Right ventricle myocardium inferior (tissue), 1 donor: ENCODE data around the gene PLAAT5. TPM values are rescaled to one million over a fixed set of nuclear protein-coding genes. Genes with fewer than 3 reads are reported as not detected.
"Not testable (repeated sequence)": the region's sequence is repeated elsewhere in the genome, so short reads cannot be mapped to it uniquely, and the experiment has no call there.

Experiments
- ATAC-seq: fragments of 200-7000 bp; cut with Tn5 transposase; one replicate; pipeline ENCODE4 v1.9.1; 2020; ENCODE audit warnings: mild to moderate bottlenecking, moderate library complexity
- DNase-seq: peaks from one replicate; pipeline ENCODE4 v3.0.0; 2021; ENCODE audit errors: missing footprints
- intact Hi-C: fragments of 100-400 bp; cut with DNase I; formaldehyde crosslinking; loops from one replicate; pipeline ENCODE4 v1.11.0; 2022
- total RNA-seq: library from RNA; stranded (reverse); fragmentation: NEBNext Ultra II Directional; extraction: Animal tissue kit (Norgen Biotek cat#: 25700); gene quantifications from one replicate; pipeline ENCODE4 v1.2.1, GENCODE V29; 2021
- donor health status: DM: no; HTN: yes; CAD: no; lungs with severe emphysema.

PLAAT5 gene
- total RNA-seq, 1 donor from 2014 or later: 4.8 TPM

DNA sequence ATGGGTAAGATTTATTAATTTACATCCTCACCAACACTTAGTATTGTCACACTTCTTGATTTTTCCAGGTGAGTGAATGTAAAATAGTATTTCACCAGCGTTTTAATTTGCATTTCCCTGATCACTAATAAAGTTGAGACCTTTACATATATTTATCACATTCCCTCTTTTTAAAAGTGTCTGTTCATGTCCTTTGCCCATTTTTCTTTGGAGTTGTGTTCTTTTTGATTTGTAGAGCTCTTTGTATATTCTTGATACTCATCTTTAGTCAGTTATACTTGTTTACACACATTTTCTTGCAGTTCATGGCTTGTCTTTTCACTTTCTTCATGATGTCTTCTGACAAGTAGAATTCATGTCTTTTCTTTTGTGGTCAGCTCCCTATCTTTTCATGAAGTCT lies 2.2 kb upstream of the PLAAT5 start:
- ATAC-seq (no peak), DNase-seq (no peak)
- intact Hi-C loops: no loop called here

DNA sequence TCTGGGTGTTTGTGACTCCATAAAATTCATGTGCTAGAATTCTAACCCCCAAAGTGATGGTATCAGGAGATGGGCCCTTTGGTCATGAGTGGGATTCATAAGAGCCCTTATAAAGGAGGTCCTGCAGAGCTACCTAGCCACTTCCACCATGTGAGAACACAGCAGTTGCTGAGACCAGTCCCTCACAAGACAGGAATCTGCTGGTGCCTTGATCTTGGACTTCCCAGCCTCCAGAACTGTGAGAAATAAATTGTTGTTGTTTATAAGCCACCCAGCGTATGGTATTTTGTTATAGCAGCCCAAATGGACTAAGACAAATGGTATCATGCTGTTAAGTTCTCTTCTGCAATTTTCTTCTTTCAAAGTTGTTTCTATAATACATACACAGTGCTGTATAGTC lies 1.5 kb upstream of the PLAAT5 start:
- DNase-seq: no peak
- ATAC-seq: no peak
- intact Hi-C loops: no loop called here

DNA sequence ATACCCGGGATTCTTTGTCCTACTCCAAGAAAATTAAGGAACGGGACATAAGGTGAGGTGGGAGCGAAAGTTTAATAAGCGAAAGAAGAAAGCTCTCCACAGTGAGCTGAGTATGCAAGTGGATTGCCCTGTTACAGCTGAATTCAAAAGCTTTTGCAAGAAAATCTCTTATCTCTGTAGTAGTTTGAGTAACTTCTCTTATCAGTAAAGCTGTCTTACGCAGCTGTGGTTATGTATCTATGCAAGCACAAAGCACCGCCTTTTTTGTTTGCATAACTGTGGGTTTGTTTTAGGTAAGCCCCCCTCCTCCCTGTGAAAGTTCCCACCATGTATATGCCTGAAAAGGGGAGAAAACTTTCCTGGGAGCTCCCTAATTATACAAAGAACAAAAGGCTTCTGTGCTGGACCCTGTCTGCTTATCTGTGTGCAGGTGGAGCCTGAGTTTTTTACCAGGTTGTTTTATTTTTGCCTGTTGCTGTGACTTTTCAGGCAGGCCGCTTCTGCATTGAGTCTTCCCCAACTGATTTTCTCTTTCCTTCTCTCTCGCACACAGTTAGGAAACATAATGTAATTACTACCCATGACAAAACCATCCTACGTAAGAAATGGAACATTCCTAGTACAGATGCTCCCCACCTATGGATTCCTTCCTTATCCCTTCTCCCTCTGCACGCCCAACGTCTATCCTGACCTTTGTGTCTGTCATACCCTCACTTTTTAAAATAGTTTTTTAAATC lies 837 bp upstream of the PLAAT5 start:
- DNase-seq (no peak), ATAC-seq (no peak)
- intact Hi-C loops: no loop called here

DNA sequence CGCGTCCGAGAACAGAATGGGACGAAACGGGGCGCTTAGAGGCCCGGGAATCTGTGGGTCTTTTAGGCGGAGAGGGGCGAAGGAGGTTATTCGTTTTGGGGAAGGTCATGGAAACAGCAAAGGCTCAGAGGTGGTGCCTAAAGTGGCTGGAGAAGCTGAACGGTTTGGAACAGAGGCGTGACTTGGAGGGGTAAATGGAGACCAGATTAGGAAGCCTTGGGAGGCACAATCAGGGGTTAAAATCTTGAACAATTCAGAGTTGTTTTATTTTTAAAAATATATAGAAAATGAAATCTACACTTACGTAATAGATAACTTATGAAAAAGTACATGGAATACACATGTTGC lies 247 bp upstream of the PLAAT5 start:
- no peak for DNase-seq
- peak; percentile 14 for ATAC-seq
- intact Hi-C loops: no loop called here

DNA sequence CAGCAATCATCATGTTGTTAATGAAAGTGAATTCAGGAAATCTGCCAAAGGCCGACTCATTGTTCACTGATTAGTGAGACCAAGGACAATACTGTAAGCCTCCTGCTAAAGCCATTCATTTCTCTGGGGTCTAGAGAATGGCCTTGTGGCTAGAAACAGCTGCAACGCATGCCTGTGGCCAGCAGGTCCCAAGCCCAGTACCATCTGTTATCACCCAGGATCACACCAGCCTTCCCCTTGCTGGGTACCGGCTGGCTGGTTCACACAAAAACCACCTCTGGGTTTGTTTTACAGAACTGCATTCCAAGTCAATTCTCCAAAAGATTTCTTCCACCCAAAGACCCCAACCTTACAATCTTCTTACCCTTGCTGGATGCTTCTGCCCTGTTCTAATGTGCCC lies 1.1 kb downstream of the PLAAT5 start:
- intact Hi-C loops: loop anchor here (1.0 kb wide), 1 partner anchor 18 kb away; no protein-coding TSS in a partner anchor
- DNase-seq (no peak), ATAC-seq (no peak)

DNA sequence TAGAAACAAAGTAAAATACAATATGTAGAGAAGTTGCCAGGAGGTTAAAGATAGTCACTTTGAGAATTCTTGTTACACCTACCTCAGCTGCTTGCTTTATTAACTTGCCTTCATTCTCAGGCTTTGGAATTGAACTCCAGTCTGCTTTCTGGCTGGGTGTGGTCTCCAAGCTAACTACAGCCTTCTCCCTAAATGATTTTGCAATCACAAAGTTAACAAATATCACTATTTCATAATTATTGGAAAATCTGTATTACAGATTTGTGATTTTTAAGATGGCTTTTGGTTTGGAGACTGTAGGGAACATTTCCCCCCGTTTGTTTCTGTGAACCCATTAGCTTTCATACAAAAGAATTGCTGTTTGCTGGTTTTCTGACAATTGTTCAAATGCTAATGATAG lies 2.2 kb downstream of the PLAAT5 start:
- ATAC-seq (no peak), DNase-seq (no peak)
- intact Hi-C loops: no loop called here

DNA sequence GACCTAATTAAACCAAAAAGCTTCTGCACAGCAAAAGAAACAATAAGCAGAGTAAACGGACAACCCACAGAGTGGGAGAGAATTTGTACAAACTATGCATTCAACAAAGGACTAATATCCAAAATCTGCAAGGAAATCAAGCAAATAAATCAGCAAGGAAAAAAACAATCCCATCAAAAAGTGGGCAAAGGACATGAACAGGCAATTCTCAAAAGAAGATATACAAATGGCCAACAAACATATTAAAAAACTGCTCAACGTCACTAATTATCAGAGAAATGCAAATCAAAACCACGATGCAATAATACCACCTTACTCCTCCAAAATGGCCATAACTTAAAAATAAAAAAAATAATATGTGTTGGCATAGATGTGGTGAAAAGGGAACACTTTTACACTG lies 5.2 kb downstream of the PLAAT5 start:
- ATAC-seq: no peak
- intact Hi-C loops: no loop called here
- no peak for DNase-seq

DNA sequence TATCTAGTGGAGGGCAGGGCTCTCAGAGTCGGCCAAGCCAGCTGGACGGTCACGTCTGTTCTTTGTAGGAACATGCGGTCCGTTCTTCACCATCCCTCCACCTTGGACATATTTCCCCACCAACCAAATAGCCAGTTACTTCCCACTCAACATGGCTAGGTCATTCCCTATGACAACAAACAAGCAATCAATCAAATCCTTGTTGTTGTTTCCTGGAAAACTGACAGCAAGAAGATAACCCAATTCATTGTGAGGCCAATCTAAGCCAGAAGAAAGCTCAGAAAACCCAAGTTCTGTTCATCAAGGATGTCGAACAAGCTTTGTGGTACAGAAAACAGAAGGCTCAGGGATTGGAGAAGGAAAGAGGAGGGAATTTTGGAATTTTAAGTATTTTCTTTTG lies 10.9 kb downstream of the PLAAT5 start:
- no peak for ATAC-seq
- no peak for DNase-seq
- intact Hi-C loops: no loop called here

DNA sequence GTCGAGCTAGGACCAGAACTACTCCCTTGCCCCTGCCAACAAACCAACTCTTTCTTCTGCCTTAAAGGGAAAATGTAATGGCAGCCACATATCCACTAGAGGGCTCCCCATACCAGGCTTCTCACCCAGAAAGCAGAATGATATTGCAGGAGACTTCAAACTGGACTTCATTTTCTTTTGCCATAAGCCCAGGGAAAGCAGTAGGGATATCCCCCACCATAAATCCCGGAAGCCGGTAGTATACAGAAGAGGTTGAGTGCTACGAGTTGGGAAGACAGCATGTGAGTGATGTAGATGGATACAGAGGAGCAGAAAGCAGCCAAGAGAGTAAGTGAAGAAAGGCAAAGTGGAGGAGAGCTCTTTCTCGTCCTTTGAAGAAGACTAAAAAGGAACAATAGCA lies 12.1 kb downstream of the PLAAT5 start:
- ATAC-seq (peak; percentile 79), DNase-seq (no peak)
- intact Hi-C loops: loop anchor here (1.0 to 2.0 kb wide), 2 partner anchors 156 to 260 kb away; no protein-coding TSS in a partner anchor

DNA sequence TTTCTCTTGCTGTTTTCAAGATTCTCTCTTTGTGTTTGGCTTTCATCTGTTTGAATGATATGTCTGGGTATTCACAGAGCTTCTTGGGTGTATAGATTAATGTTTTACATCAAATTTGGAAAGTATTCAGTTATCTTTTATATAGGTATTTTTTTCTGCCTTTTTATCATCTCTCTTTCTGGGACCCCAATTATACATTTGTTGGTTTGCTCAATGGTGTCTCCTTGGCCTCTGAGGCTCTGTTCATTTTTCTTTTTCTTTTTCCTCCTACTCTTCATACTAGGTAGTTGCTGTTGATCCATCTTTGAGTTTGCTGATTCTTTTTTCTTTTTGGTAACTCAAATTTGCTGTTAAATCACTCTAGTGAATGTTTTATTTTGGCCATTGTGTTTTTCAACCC lies 14.3 kb downstream of the PLAAT5 start:
- intact Hi-C loops: no loop called here
- no peak for ATAC-seq
- no peak for DNase-seq

DNA sequence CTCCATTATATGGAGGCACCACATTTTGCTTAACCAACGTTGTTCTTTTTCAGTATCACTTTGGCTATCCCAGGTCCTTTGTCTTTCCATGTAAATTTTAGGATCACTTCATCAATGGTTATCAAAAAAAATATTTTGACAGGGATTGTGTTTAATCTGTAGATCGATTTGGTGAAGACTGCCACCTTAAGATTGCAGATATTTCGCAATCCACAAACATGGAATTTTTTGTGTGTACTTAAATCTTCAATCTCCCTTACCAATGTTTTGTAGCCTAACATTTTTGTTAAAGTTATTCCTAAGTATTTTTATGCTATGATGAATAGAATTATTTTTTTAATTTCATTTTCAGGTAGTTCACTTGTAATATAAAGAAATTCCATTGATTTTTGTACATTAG lies 18.6 kb downstream of the PLAAT5 start:
- intact Hi-C loops: no loop called here
- DNase-seq (no peak), ATAC-seq (no peak)

DNA sequence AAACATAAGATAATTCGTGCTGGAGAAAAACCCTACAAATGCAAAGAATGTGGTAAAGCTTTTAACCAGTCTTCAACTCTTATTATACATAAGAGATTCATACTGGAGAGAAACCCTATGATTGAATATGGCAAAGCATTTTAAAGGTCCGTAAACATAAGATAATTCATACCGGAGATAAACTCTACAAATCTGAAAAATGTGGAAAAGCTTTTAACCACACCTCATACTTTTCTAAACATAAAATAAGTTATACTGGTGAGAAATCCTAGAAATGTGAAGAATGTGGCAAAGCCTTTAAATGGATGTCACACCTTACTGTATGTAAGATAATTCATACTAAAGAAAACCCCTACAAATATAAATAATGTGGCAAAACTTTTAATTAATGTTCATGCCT lies 20.7 kb downstream of the PLAAT5 start:
- no peak for DNase-seq
- no peak for ATAC-seq
- intact Hi-C loops: no loop called here

DNA sequence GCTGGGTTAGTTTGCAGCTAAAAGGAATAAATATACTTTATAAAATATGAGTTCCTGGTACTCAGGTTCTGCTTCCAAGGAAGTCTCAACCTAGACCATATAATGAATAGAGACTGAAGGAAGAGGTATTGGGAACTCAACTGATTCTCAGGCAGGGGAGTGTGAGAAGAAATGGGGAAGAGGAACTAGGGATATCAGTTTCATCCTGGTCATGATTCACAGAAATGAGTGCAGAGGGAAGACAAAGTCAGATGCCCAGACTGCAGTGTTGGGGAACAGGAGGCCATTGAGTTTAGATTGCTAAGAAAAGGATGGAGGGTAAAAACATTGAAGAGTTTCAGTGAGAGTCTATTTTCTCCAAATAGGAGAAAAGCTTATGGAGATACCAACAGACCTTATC lies 28.8 kb downstream of the PLAAT5 start:
- DNase-seq (no peak), ATAC-seq (no peak)
- intact Hi-C loops: no loop called here

DNA sequence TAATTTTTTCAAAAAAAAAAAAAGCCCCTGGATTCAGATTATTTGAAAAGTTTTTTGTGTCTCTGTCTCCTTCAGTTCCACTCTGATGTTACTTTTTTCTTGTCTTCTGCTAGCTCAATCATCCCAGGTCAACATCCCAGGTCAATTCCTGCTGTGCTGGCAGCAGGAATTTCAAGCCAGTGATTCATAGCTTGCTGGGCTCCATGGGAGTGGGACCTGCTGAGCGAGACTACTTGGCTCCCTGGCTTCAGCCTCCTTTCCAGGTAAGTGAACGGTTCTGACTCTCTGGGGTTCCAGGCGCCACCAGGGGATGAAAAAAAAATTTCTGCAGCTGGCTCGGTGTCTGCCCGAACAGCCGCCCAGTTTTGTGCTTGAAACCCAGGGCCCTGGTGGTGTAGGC lies 31.4 kb downstream of the PLAAT5 start:
- intact Hi-C loops: no loop called here
- ATAC-seq: no peak
- DNase-seq: no peak

DNA sequence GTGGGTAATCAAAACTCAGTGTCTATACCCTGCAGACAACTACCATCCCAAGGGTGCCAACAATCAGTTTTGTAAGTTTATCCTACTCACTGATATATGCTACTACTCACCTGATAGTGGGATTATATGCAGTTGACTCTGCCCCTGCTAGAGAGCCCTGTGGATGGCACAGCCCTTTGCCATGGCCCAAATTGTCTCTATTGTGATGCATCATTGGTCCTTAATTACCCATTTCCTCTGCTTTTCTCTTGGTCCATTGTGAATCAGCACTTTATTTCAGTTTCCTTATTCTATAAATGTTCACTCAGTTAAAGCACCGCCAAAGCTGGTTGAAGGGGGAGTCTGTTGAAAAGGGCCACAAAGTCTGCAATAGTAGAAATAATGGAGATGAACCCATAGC lies 42.3 kb downstream of the PLAAT5 start:
- DNase-seq (no peak), ATAC-seq (no peak)
- intact Hi-C loops: no loop called here

DNA sequence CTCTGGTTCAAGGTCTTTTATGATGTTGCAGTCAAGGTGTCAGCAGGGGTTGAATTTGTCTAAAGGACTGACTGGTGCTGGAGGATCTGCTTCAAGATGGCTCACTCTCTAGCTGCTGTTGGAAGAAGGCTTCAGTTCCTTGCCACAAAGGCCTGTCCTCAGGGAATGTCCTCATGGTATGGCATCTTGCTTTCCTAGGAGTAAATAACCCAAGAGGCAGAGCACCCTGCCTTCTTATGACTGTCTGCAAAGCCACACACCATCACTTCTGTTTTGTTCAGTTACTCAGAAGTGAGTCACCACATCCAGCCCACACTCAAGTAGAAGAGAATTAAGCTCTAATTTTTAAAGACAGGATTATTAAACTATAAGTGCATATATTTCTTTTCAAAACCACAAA lies 45.2 kb downstream of the PLAAT5 start:
- ATAC-seq (no peak), DNase-seq (no peak)
- intact Hi-C loops: no loop called here

DNA sequence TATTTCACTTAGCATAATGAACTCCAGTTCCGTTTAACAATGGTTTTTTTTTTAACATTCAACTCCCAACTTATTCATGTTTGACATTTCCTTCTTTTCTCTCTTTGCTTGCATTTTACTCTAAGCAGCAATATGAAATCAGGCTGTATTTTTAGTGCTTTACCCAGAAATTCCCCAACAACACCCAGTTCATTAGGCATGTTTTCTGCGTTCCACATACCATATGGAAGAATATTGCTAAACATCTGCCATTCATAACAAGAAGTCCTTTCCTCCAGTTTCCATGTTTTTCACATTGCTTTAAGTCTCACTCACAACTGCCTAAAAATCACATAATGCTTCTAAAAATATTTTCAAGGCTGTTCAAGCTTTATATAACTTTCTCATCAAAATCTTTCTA lies 45.8 kb downstream of the PLAAT5 start:
- no peak for DNase-seq
- no peak for ATAC-seq
- intact Hi-C loops: no loop called here

DNA sequence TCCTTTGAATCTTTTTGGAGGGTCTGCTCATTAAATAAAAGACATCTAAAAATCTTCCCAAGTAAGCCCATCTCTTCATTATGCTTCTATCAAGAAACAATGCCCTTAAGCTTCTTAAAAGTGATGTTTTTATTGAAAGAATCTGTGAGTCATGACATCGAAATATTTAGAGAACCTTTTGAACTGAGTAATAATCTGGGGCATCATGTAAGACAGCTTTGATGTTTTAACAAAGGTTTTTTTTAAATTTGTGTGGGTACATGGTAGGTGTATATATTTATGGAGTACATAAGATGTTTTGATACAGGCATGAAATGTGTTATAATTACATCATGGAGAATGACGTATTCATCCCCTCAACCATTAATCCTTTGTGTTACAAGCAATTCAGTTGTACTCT lies 46.8 kb downstream of the PLAAT5 start:
- no peak for ATAC-seq
- intact Hi-C loops: no loop called here

DNA sequence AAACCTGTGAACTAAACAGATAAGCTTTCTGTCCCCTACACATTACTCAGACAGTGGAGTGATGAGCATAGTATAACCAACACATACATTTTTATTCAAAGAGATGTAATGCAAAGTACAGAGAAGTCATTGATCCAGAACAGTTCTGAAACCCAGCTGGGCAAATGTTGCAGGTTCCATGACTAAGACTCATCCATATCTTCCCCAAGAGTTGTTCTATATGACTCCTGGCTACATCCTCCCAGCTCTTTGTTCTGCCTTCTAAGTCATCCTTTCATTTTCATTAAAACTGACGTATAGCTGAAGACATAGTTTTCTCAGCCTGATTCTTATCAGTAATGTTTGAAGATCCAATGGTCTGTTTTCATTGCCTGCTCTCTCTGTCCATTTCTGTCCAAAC lies 47.3 kb downstream of the PLAAT5 start:
- no peak for ATAC-seq
- no peak for DNase-seq
- intact Hi-C loops: no loop called here

More for the DNA sequence above, 46.8 kb downstream of the PLAAT5 start:
- no peak for DNase-seq

DNA sequence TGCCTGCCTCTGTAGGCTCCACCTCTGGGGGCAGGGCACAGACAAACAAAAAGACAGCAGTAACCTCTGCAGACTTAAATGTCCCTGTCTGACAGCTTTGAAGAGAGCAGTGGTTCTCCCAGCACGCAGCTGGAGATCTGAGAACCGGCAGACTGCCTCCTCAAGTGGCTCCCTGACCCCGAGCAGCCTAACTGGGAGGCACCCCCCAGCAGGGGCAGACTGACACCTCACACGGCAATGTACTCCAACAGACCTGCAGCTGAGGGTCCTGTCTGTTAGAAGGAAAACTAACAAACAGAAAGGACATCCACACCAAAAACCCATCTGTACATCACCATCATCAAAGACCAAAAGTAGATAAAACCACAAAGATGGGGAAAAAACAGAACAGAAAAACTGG lies 55.1 kb downstream of the PLAAT5 start:
- ATAC-seq, DNase-seq, intact Hi-C loops: not testable (repeated sequence)

DNA sequence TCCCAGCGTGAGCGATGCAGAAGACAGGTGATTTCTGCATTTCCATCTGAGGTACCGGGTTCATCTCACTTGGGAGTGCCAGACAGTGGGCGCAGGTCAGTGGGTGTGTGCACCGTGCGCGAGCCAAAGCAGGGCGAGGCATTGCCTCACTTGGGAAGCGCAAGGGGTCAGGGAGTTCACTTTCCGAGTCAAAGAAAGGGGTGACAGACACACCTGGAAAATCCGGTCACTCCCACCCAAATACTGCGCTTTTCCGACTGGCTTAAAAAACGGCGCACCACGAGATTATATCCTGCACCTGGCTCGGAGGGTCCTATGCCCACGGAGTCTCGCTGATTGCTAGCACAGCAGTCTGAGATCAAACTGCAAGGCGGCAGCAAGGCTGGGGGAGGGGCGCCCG lies 55.6 kb downstream of the PLAAT5 start:
- ATAC-seq, DNase-seq, intact Hi-C loops: not testable (repeated sequence)
